Neural progenitor cell (in vitro differentiated cells): ENCODE data around the gene TVP23A. TPM values are rescaled to one million over a fixed set of nuclear protein-coding genes. Genes with fewer than 3 reads are reported as not detected.

Experiments
- DNase-seq: peaks from one replicate; pipeline ENCODE4 v3.0.0-alpha.2; 2016; ENCODE audit warnings: low spot score
- H2AFZ ChIP-seq: fragments of 200-600 bp; sonication (generic); replicated peaks from 2 replicates; pipeline ENCODE4 v1.6.1; 2016; ENCODE audit warnings: antibody characterized with exemption
- H3F3A ChIP-seq: fragments of 200-600 bp; sonication (generic); 2 replicates; pipeline ENCODE4 v1.6.1; 2016; ENCODE audit warnings: antibody characterized with exemption, low read depth
- H3K27ac ChIP-seq: fragments of 200-600 bp; sonication (generic); 2 replicates; pipeline ENCODE4 v1.5.1; 2016; ENCODE audit warnings: mild to moderate bottlenecking
- H3K27me3 ChIP-seq: fragments of 200-600 bp; sonication (generic); 2 replicates; pipeline ENCODE4 v1.6.1; 2016; ENCODE audit warnings: mild to moderate bottlenecking, moderate library complexity
- H3K36me3 ChIP-seq: fragments of 200-600 bp; sonication (generic); 2 replicates; pipeline ENCODE4 v1.5.1; 2016
- H3K4me1 ChIP-seq: fragments of 200-600 bp; sonication (generic); 2 replicates; pipeline ENCODE4 v1.6.1; 2016; ENCODE audit warnings: mixed run types
- H3K4me2 ChIP-seq: fragments of 200-600 bp; sonication (generic); 2 replicates; pipeline ENCODE4 v1.6.1; 2016
- H3K4me3 ChIP-seq: fragments of 200-600 bp; sonication (generic); 2 replicates; pipeline ENCODE4 v1.5.1; 2016
- H3K79me2 ChIP-seq: fragments of 200-600 bp; sonication (generic); 2 replicates; pipeline ENCODE4 v1.6.1; 2016; ENCODE audit warnings: low read depth
- H3K9ac ChIP-seq: fragments of 200-600 bp; sonication (generic); 2 replicates; pipeline ENCODE4 v1.6.1; 2016
- H3K9me3 ChIP-seq: fragments of 200-600 bp; sonication (generic); 2 replicates; pipeline ENCODE4 v1.5.1; 2016; ENCODE audit warnings: low read depth
- H4K20me1 ChIP-seq: fragments of 200-600 bp; sonication (generic); 2 replicates; pipeline ENCODE4 v1.6.1; 2016; ENCODE audit warnings: low read depth
- H3K27ac Mint-ChIP-seq: 3 replicates; pipeline ENCODE4 v1.8.0; 2021; ENCODE audit warnings: mixed read lengths
- H3K27me3 Mint-ChIP-seq: 2 replicates; pipeline ENCODE4 v1.8.0; 2022; ENCODE audit warnings: low read depth, mild to moderate bottlenecking, inconsistent platforms, moderate library complexity, mixed read lengths; ENCODE audit not compliant: insufficient read depth
- H3K36me3 Mint-ChIP-seq: 3 replicates; pipeline ENCODE4 v1.8.0; 2021; ENCODE audit warnings: mixed read lengths
- H3K4me1 Mint-ChIP-seq: 3 replicates; pipeline ENCODE4 v1.8.0; 2021; ENCODE audit warnings: mixed read lengths
- H3K4me3 Mint-ChIP-seq: 3 replicates; pipeline ENCODE4 v1.8.0; 2021; ENCODE audit warnings: mild to moderate bottlenecking, moderate library complexity, mixed read lengths
- H3K9me3 Mint-ChIP-seq: 3 replicates; pipeline ENCODE4 v1.8.0; 2020; ENCODE audit warnings: mixed read lengths
- EZH2 ChIP-seq: fragments of 200-600 bp; sonication (generic); IDR thresholded peaks from 2 replicates; pipeline ENCODE4 v1.6.1; 2017; ENCODE audit warnings: antibody characterized with exemption, mild to moderate bottlenecking, moderate library complexity
- EZH2phosphoT487 ChIP-seq: fragments of 200-600 bp; sonication (generic); IDR thresholded peaks from 2 replicates; pipeline ENCODE4 v1.6.1; 2017; ENCODE audit warnings: antibody characterized with exemption
- total RNA-seq: library from RNA; depleted of rRNA; stranded (reverse); fragments of >200 nt; gene quantifications from 2 replicates; pipeline ENCODE4 v1.2.3, GENCODE V29; 2015; ENCODE audit warnings: low replicate concordance
- TF ChIP-seq, protein P1 (sequence below): fragments of 200-600 bp; sonication (generic); IDR thresholded peaks from 2 replicates; pipeline ENCODE4 v1.5.1; 2017; ENCODE audit warnings: antibody characterized with exemption, mild to moderate bottlenecking

TVP23A gene
- total RNA-seq, 1 donor from 2014 or later, result 3.5 TPM

DNA sequence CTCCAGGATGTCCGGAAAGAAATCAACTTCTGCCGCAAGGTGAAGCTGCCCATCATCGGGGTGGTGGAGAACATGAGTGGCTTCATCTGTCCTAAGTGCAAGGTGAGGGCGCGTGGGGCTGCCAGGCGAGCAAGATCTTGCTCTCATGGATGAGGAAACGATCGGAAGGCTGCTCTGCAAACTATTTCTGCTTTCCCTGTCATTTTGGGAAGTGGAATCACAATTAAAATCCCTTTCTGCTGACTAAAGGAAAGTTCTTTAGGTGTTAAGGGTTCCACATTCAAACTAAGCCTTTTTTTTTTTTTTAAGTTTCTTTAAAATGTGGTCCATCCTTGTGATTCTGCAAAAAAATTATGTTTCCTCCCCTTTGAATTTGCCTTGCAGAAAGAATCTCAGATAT, 57.2 kb downstream of the TVP23A start:
- Histone ChIP-seq H3K9me3 (no peaks in the 10 kb centered on the region), H3K4me1 (no peaks in the 10 kb centered on the region), H3F3A (no peaks in the 10 kb centered on the region), H3K79me2 (no peaks in the 10 kb centered on the region), H3K27ac (no peak overlapping the region), H3K36me3 (no peaks in the 10 kb centered on the region), H3K9ac (no peak overlapping the region), H3K4me2 (no peak overlapping the region), H3K27me3 (no peaks in the 10 kb centered on the region), H3K4me3 (no peak overlapping the region), H2AFZ (no peak overlapping the region), H4K20me1 (no peaks in the 10 kb centered on the region)
- no peaks in the 10 kb centered on the region for H3K4me1 Mint-ChIP-seq
- H3K36me3 Mint-ChIP-seq, result peaks cover 28% of the 10 kb centered on the region
- TF ChIP-seq EZH2phosphoT487, result no peak
- TF ChIP-seq, protein P1, sequence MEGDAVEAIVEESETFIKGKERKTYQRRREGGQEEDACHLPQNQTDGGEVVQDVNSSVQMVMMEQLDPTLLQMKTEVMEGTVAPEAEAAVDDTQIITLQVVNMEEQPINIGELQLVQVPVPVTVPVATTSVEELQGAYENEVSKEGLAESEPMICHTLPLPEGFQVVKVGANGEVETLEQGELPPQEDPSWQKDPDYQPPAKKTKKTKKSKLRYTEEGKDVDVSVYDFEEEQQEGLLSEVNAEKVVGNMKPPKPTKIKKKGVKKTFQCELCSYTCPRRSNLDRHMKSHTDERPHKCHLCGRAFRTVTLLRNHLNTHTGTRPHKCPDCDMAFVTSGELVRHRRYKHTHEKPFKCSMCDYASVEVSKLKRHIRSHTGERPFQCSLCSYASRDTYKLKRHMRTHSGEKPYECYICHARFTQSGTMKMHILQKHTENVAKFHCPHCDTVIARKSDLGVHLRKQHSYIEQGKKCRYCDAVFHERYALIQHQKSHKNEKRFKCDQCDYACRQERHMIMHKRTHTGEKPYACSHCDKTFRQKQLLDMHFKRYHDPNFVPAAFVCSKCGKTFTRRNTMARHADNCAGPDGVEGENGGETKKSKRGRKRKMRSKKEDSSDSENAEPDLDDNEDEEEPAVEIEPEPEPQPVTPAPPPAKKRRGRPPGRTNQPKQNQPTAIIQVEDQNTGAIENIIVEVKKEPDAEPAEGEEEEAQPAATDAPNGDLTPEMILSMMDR, result no peak
- no peak for TF ChIP-seq EZH2
- no peak for DNase-seq
- no peaks in the 10 kb centered on the region for H3K9me3 Mint-ChIP-seq
- no peak overlapping the region for H3K27ac Mint-ChIP-seq
- no peak overlapping the region for H3K4me3 Mint-ChIP-seq
- peaks cover 6% of the 10 kb centered on the region for H3K27me3 Mint-ChIP-seq

DNA sequence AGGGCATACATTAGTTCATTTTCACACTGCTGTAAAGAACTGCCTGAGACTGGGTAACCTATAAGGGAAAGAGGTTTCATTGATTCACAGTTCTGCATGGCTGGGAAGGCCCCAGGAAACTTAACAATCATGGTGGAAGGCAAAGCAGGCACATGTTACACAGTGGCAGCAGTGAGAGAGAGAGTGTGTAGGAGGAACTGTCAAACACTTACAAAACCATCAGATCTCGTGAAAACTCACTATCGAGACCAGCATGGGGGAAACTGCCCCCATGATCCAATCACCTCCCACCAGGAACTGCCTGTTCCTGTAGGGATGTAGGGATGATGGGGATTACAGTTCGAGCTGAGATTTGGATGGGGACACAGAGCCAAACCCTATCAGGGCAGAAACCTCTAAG, 57.7 kb downstream of the TVP23A start:
- TF ChIP-seq EZH2phosphoT487 (no peak), EZH2 (no peak)
- TF ChIP-seq, protein P1, result no peak
- H3K4me2 ChIP-seq, result no peak overlapping the region
- Mint-ChIP-seq H3K27ac (no peak overlapping the region), H3K4me1 (no peaks in the 10 kb centered on the region), H3K27me3 (peaks cover 6% of the 10 kb centered on the region), H3K9me3 (no peaks in the 10 kb centered on the region), H3K4me3 (no peak overlapping the region), H3K36me3 (peaks cover 25% of the 10 kb centered on the region)
- H2AFZ ChIP-seq, result no peak overlapping the region
- H4K20me1 ChIP-seq, result no peaks in the 10 kb centered on the region
- no peaks in the 10 kb centered on the region for H3F3A ChIP-seq
- no peak overlapping the region for H3K4me3 ChIP-seq
- no peaks in the 10 kb centered on the region for H3K4me1 ChIP-seq
- H3K27ac ChIP-seq, result no peak overlapping the region
- H3K9me3 ChIP-seq, result no peaks in the 10 kb centered on the region
- H3K36me3 ChIP-seq, result no peaks in the 10 kb centered on the region
- H3K27me3 ChIP-seq, result no peaks in the 10 kb centered on the region
- H3K79me2 ChIP-seq, result no peaks in the 10 kb centered on the region
- H3K9ac ChIP-seq, result no peak overlapping the region
- DNase-seq, result no peak

- H4K20me1 ChIP-seq, result no peaks in the 10 kb centered on the region
- no peaks in the 10 kb centered on the region for H3K79me2 ChIP-seq
- H3K27ac Mint-ChIP-seq, result no peak overlapping the region
- H3K27ac ChIP-seq, result no peak overlapping the region
- no peaks in the 10 kb centered on the region for H3K9me3 Mint-ChIP-seq
- peaks cover 16% of the 10 kb centered on the region for H3K36me3 Mint-ChIP-seq
- H3K9ac ChIP-seq, result no peak overlapping the region
- H3K36me3 ChIP-seq, result no peaks in the 10 kb centered on the region
- H3K4me3 ChIP-seq, result no peak overlapping the region
- peaks cover 3% of the 10 kb centered on the region for H3K4me1 Mint-ChIP-seq
- no peak overlapping the region for H3K4me3 Mint-ChIP-seq
- no peak overlapping the region for H2AFZ ChIP-seq
- no peaks in the 10 kb centered on the region for H3K27me3 ChIP-seq
- H3F3A ChIP-seq, result no peaks in the 10 kb centered on the region
- H3K9me3 ChIP-seq, result no peaks in the 10 kb centered on the region
- H3K4me1 ChIP-seq, result no peaks in the 10 kb centered on the region
- no peak overlapping the region for H3K4me2 ChIP-seq
- TF ChIP-seq, protein P1, result no peak
- TF ChIP-seq EZH2phosphoT487, result no peak
- no peaks in the 10 kb centered on the region for H3K27me3 Mint-ChIP-seq
- no peak for DNase-seq
These were observed 62.0 kb downstream of the TVP23A start for GRCh38 chr16:10756574-10756973.
